ENCODE results near the gene CRYZ. TPM values are rescaled to one million over a fixed set of nuclear protein-coding genes. Genes with fewer than 3 reads are reported as not detected.
"Not testable (repeated sequence)": the region's sequence is repeated elsewhere in the genome, so short reads cannot be mapped to it uniquely, and the experiment has no call there.

CRYZ gene
- total RNA-seq, 1 donor from 2014 or later = 34.8 TPM

- Histone ChIP-seq H3K27ac (no peak overlapping the region), H3K4me1 (no peaks in the 10 kb centered on the region), H3K9me3 (no peaks in the 10 kb centered on the region), H3K4me3 (no peak overlapping the region), H3K27me3 (ENCODE audit: low read depth) (peaks cover 2% of the 10 kb centered on the region), H3K36me3 (no peaks in the 10 kb centered on the region)
- DNase-seq = no peak
- no peak for TF ChIP-seq CTCF (IDR thresholded peaks at IDR 0.05)
- no peak for ATAC-seq
- intact Hi-C loops (cut with DNase I) = no loop called here
These were observed 53.0 kb downstream of the CRYZ start for GRCh38 chr1:74679811-74680210.

- ATAC-seq = no peak
- H3K36me3 ChIP-seq = no peaks in the 10 kb centered on the region
- H3K4me1 ChIP-seq = peaks cover 7% of the 10 kb centered on the region
- DNase-seq = no peak
- H3K27ac ChIP-seq = no peak overlapping the region
- no peak overlapping the region for H3K4me3 ChIP-seq
- H3K9me3 ChIP-seq = no peaks in the 10 kb centered on the region
- intact Hi-C loops (cut with DNase I) = no loop called here
- no peak for TF ChIP-seq CTCF (IDR thresholded peaks at IDR 0.05)
- peaks cover 16% of the 10 kb centered on the region for H3K27me3 ChIP-seq (ENCODE audit: low read depth)
These were observed 54.9 kb downstream of the CRYZ start for GRCh38 chr1:74677926-74678325.

GRCh38 chr1:74674278-74675048 is 58.4 kb downstream of the CRYZ start:
- no peak for TF ChIP-seq CTCF (IDR thresholded peaks at IDR 0.05)
- H3K36me3 ChIP-seq = no peaks in the 10 kb centered on the region
- H3K4me1 ChIP-seq = peaks cover 7% of the 10 kb centered on the region
- intact Hi-C loops (cut with DNase I) = no loop called here
- no peaks in the 10 kb centered on the region for H3K9me3 ChIP-seq
- no peak overlapping the region for H3K4me3 ChIP-seq
- no peak for ATAC-seq
- peaks cover 16% of the 10 kb centered on the region for H3K27me3 ChIP-seq (ENCODE audit: low read depth)
- DNase-seq = no peak
- H3K27ac ChIP-seq = no peak overlapping the region

- ATAC-seq (peak in 1 of 2 donors; percentile 21), DNase-seq (peak; percentile 42)
- no peak for TF ChIP-seq CTCF (IDR thresholded peaks at IDR 0.05)
- H3K27me3 ChIP-seq (ENCODE audit: low read depth) = peaks cover 16% of the 10 kb centered on the region
- intact Hi-C loops (cut with DNase I) = no loop called here
- no peaks in the 10 kb centered on the region for H3K36me3 ChIP-seq
- peak within 1 kb of the TSS; percentile 36 for H3K4me3 ChIP-seq
- H3K27ac ChIP-seq = no peak within 1 kb of the TSS
- H3K9me3 ChIP-seq = no peaks in the 10 kb centered on the region
- peaks cover 7% of the 10 kb centered on the region for H3K4me1 ChIP-seq
These were observed 59.3 kb downstream of the CRYZ start, which contains the start of gene ERICH3 for GRCh38 chr1:74673351-74674111. ERICH3 (minus strand) TSS chr1:74673792; CDS start chr1:74673519, 273 bp downstream.

GRCh38 chr1:74670866-74671265 is 62.0 kb downstream of the CRYZ start:
- H3K36me3 ChIP-seq; H3K4me1 ChIP-seq; DNase-seq; H3K27ac ChIP-seq; intact Hi-C loops (cut with DNase I); H3K4me3 ChIP-seq; H3K9me3 ChIP-seq; ATAC-seq: not testable (repeated sequence)
- peaks cover 16% of the 10 kb centered on the region for H3K27me3 ChIP-seq (ENCODE audit: low read depth)

Other genes with a start within 250 kb of the CRYZ start
- gene LRRC53, start 220.4 kb downstream of the CRYZ start, total RNA-seq = not detected
- gene ERICH3, start 59.3 kb downstream of the CRYZ start, total RNA-seq = 8.1 TPM
- 21.6 TPM for gene TYW3, start 102 bp upstream of the CRYZ start, total RNA-seq